Astrocyte (in vitro differentiated cells and primary cell): Measurements from ENCODE around the gene TMEM52B.

ENCODE experiments used
- CTCF ChIP-seq: IDR thresholded peaks from 2 replicates; pipeline ENCODE4 v1.5.1; 2011; ENCODE audit warnings: low read depth, mild to moderate bottlenecking, inconsistent platforms, low read length, moderate library complexity; ENCODE audit not compliant: insufficient read depth
- EZH2 ChIP-seq: IDR thresholded peaks from 2 replicates; pipeline ENCODE4 v1.6.1; 2012; ENCODE audit warnings: mild to moderate bottlenecking, low read length, inconsistent platforms; ENCODE audit not compliant: insufficient read depth

- no peak for TF ChIP-seq CTCF
- TF ChIP-seq EZH2: no peak
Observed at GRCh38 chr12:10155966-10156365, 22.9 kb upstream of the TMEM52B start.
